HG03571 (cell line): ENCODE data around the gene PIN1.

Experiments
- ATAC-seq: cut with Tn5 transposase; IDR thresholded peaks from one replicate; pipeline ENCODE4 v1.9.1; 2021; ENCODE audit not compliant: unreplicated experiment

The PIN1 gene

GRCh38 chr19:9854282-9854846 is 19.2 kb downstream of the PIN1 start:
- ATAC-seq, result no peak

GRCh38 chr19:9856609-9857008 is 21.5 kb downstream of the PIN1 start:
- ATAC-seq, result no peak

- ATAC-seq, result no peak
These were observed 22.1 kb downstream of the PIN1 start for GRCh38 chr19:9857076-9857721.

- no peak for ATAC-seq
These were observed 23.0 kb downstream of the PIN1 start for GRCh38 chr19:9857920-9858746.

GRCh38 chr19:9858766-9859165 is 23.6 kb downstream of the PIN1 start:
- no peak for ATAC-seq

GRCh38 chr19:9860407-9860806 is 25.3 kb downstream of the PIN1 start:
- ATAC-seq, result no peak

- ATAC-seq, result no peak
These were observed 26.4 kb downstream of the PIN1 start for GRCh38 chr19:9861503-9861902.

- ATAC-seq, result no peak
These were observed 27.8 kb downstream of the PIN1 start for GRCh38 chr19:9862938-9863337.

GRCh38 chr19:9863759-9864158 is 28.6 kb downstream of the PIN1 start:
- ATAC-seq, result no peak

GRCh38 chr19:9865732-9866501 is 30.8 kb downstream of the PIN1 start:
- ATAC-seq, result no peak

GRCh38 chr19:9868983-9869617 is 34.0 kb downstream of the PIN1 start:
- no peak for ATAC-seq

GRCh38 chr19:9871626-9872338 is 36.7 kb downstream of the PIN1 start:
- no peak for ATAC-seq

GRCh38 chr19:9872618-9873242 is 37.6 kb downstream of the PIN1 start:
- ATAC-seq, result no peak

GRCh38 chr19:9875031-9875627 is 40.0 kb downstream of the PIN1 start:
- ATAC-seq, result no peak

- no peak for ATAC-seq
These were observed 40.7 kb downstream of the PIN1 start for GRCh38 chr19:9875796-9876195.

GRCh38 chr19:9877780-9878510 is 42.8 kb downstream of the PIN1 start:
- no peak for ATAC-seq

GRCh38 chr19:9878511-9879196 is 43.5 kb downstream of the PIN1 start:
- ATAC-seq, result no peak

- no peak for ATAC-seq
These were observed 46.6 kb downstream of the PIN1 start for GRCh38 chr19:9881720-9882119.
